GM08714 (cell line): ENCODE data around the gene KPTN.

Source experiments
- H3K4me3 ChIP-seq: fragments of 200-500 bp; sonication (Bioruptor generic); 2 replicates; pipeline ENCODE4 v1.5.1; 2014; ENCODE audit warnings: mild to moderate bottlenecking, low read length, inconsistent platforms
- ZNF274 ChIP-seq: IDR thresholded peaks from 2 replicates; pipeline ENCODE4 v1.6.1; 2012; ENCODE audit warnings: mild to moderate bottlenecking, low read depth, low read length

KPTN gene

GRCh38 chr19:47447470-47448359 is 36.3 kb downstream of the KPTN start:
- no peak overlapping the region for H3K4me3 ChIP-seq
- no peak for TF ChIP-seq ZNF274

DNA sequence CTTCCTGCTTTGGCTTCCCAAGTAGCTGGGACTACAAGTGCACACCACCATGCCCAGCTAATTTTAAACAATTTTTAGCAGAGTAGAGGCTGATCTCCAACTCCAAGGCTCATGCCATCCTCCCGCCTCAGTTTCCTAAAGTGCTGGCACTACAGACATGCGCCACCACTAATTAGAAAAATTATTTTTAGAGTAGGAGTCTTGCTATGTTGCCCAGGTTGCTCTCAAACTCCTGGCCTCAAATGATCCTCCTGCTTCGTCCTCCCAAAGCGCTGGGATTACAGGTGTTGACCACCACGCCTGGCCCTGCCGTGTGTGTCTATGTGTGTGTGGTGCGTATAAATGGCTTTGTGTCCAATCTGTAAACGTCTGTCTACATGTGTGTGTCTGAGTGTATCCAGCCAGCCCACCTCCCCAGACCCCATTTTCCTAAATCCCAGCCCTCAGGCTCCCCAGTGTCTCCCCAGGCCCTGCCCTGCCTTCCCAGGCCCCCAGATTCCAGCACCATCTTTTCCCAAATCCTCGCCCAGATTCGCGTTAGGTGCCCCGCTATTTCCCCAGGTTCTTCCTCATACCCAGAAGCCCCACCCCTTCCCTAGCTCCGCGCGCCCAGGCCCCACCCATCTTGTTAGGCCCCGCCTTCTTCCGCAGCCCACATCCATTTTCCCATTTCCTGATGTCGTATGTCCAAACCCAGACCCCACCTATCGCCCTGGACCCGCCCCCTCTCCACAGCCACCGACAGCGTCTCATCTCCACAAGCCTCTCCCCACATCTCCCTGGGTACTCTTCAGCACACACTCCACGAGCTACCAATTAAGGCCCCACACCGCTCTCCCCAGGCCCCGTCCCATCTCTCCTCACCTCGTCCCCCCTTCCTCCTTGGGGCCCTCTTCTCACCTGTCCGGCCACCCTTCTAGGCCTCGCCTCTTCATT is 37.2 kb downstream of the KPTN start:
- TF ChIP-seq ZNF274: no peak
- no peak overlapping the region for H3K4me3 ChIP-seq

DNA sequence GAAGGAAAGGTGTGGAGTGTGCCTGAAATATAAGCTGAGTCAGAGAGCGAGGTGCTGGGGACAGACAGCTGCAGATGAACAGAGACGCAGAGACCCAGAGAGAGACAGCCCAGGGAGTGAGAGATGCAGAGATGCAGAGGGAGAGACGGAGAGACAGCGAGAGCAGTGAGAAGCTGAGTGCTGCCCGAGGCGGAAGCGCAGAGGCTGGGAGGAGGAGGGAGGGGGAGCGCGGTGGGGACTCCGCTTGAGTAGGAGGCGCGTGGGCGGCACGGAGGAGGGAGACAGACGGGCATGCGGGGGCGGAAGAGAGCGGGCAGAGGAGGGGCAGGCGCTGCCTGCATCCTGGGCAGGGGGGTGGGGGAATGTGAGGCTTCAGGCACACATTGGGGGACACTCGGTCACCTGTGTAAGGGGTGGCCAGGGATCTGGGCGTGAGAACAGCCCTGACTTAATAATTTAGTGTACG is 38.0 kb downstream of the KPTN start:
- H3K4me3 ChIP-seq: no peak overlapping the region
- TF ChIP-seq ZNF274: no peak

DNA sequence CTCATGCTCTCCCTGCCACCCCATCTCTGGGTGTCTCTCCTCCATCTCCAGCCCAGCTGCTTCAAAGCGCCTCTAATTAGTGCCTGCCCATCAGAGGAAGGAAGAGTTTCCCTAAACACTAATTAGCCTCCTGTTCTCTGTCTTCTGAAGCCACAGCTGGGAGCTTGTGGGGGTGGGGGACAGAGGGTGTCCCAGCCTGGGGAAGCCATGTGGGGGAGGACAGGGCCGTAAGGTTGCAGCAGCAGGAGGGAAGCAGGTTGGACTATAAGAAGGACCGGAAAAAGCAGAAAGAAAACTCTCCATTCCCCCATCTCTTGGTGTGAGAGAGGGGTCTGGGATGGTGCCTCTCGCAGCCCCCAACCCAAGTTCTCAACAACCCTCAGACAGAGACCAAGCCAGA is 38.5 kb downstream of the KPTN start:
- TF ChIP-seq ZNF274: no peak

GRCh38 chr19:47444388-47444821 is 39.6 kb downstream of the KPTN start:
- no peak overlapping the region for H3K4me3 ChIP-seq
- no peak for TF ChIP-seq ZNF274

More for the DNA sequence above, 38.5 kb downstream of the KPTN start:
- no peak overlapping the region for H3K4me3 ChIP-seq

GRCh38 chr19:47443331-47443730 is 40.7 kb downstream of the KPTN start:
- no peak overlapping the region for H3K4me3 ChIP-seq
- TF ChIP-seq ZNF274: no peak

GRCh38 chr19:47438793-47439220 is 45.2 kb downstream of the KPTN start:
- no peak overlapping the region for H3K4me3 ChIP-seq
- no peak for TF ChIP-seq ZNF274

DNA sequence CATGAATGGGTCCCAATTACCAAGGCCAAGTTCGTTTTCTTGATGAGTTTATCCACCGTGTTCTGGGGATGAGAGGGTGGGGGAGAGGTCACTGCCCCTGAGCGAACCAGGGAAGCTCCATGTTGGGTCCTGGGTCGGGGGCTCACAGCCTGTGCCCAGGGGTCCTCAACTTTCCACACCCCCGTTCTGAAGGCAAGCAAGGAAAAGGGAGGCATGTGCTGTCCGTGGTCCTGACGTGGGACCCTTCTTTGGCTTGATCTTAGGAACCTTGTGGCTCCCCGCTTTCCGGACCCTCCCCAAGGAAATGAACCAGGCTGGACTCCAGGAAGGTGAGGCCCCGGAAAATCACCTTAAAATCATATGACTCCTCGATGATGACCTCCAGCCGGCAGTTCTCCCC is 46.5 kb downstream of the KPTN start:
- no peak for TF ChIP-seq ZNF274
- no peak overlapping the region for H3K4me3 ChIP-seq

DNA sequence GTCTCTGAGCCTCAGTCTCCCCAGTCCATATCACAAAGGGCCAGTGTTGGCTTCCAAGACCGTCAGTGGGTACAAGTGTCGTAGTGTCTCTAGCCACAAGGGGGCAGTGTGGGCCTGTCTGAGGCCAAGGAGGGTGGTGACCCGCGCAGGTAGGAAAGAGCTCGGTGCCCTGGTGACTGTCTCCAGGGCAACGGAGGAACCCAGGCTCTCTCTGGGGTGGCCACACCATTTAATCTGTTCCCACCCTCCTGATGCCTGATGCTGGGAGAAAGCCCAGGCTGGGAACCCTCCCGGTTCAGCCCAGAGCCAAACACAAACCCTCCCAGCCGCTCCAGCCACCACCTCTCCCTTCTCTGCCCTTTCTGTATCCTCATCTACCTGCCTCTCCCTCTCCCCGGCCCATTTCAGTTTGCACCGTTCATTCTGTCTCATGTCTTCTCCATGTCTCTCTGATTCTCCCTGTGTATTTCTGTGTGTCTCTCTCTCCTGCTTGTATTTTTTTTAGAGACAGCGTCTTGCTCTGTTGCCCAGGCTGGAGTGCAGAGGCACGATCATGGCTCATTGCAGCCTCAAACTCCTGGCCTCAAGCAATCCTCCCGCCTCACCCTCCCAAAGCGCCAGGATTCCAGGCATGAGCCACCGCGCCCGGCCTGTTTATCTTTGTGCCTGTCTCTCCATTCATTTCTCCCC is 47.2 kb downstream of the KPTN start:
- no peak overlapping the region for H3K4me3 ChIP-seq
- TF ChIP-seq ZNF274: no peak

GRCh38 chr19:47435883-47436417 is 48.1 kb downstream of the KPTN start:
- no peak for TF ChIP-seq ZNF274
- no peak overlapping the region for H3K4me3 ChIP-seq

DNA sequence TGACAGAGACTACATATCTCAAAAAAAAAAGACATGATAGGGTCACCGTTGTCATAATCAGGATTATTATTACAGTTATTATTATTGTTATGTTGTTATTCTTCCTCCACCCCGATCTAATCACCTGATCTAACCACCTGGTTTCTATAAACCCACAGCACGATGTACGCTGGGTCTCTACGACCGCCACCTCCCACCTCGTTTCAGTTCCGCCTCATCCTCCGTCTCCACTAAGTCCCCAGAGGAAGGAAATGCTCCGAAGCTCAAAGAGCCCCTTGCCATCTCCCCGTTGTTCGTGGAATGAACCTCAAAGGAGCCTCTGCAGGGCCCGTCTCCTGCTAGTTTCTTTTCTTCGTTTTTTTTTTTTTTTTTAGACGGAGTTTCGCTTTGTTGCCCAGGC is 48.8 kb downstream of the KPTN start:
- no peak overlapping the region for H3K4me3 ChIP-seq
- no peak for TF ChIP-seq ZNF274

DNA sequence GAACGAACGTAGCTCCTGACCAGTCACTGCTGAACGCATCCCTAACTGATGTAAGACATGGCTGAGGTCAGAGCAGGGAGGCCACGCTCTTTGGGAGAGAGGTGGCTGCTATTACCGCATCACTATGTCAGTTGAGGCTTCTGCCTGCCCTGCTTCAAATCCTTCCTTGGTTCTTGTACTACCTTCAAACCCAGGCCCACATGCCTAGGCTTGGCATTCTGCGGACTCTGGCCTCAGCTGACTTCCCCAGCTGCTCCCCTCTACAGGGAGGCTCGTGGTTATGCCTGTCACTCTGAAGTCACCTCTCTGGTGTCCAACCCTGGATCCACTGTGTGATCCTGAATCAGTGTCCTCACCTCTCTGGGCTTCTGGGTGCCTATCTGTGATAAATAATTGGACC is 49.9 kb downstream of the KPTN start:
- TF ChIP-seq ZNF274: no peak
- no peak overlapping the region for H3K4me3 ChIP-seq

DNA sequence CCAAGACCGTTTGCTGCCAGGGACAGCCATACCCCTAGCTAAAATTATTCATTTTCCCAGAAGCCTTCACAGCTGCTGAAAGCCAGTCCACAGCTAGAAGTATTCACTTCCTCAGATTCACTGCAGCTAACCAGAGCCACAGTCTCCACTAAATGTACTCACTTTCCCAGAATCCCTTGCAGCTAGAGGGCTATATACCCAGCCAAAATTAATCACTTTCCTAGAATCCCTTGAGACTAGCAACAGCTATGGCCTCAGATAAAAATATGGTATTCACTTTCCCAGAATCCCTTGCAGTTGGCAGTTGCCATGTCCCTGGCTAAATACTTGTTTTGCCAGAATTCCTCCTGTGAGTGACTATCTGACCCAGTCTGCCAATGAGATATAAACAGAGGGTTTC is 50.9 kb downstream of the KPTN start:
- no peak for TF ChIP-seq ZNF274
- no peak overlapping the region for H3K4me3 ChIP-seq

- no peak for TF ChIP-seq ZNF274
- no peak overlapping the region for H3K4me3 ChIP-seq
Measured at GRCh38 chr19:47432499-47432898, 51.5 kb downstream of the KPTN start.
